Kasumi-1 (cell line): ENCODE data around the gene GLRX2.

ENCODE experiments used
- DNase-seq, 2 experiments: peaks; one replicate each; lab custom pipeline; 2025; lab: John Stamatoyannopoulos, UW

Gene GLRX2

DNA sequence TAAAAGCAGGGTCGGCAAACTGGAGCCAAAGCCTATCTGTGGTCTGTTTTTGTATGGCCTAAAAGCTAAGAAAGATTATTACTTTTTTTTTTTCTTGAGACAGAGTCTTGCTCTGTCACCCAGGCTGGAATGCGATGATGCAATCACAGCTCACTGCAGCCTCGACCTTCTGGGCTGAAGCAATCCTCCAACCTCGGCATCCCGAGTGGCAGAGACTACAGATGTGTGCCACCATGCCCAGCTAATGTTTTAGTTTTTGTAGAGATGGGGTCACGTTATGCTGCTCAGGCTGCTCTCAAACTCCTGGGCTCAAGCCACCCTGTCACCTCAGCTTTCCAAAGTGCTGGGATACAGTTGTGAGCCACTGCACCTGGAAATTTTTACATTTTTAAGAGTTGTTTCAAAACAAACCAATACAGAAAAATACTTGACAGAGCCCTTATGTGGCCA, 6.5 kb upstream of the GLRX2 start:
- peak in 1 of 2 experiments; percentile 3 for DNase-seq

DNA sequence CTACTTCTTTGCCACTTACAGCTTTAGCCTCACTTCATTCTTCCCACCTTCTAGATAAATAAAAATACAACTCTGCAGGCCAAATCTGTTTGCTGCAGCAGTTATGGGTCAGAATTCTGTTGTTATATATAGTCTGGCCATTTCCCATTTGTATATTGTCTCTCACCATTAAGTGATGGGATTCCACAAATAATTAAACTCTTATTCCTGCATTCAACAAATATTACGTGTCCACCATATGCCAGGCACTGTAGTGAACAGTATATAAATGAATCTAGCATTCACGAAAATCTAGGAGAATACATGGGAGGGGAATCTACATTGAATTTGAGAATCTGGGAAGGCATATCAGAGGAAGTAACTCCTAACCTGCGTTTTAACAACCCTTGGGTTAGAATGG, 5.7 kb upstream of the GLRX2 start:
- no peak for DNase-seq

DNA sequence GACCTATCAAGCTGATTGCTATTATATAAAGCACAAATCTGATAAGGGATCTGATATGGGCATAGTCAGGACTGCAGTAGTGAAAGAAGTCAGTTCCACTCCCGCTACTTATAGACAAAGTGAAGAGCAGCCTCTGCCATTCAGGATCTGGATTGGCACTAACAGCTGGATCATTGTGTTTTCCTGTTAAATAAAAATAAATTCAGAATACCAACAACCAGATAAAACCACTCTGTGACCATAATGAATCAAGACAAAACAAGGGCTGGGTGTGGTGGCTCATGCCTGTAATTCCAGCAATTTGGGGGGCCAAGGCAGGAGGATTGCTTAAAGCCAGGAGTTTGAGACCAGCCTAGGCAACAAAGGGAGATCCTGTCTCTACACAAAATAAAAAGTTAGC, 5.0 kb upstream of the GLRX2 start:
- no peak for DNase-seq

DNA sequence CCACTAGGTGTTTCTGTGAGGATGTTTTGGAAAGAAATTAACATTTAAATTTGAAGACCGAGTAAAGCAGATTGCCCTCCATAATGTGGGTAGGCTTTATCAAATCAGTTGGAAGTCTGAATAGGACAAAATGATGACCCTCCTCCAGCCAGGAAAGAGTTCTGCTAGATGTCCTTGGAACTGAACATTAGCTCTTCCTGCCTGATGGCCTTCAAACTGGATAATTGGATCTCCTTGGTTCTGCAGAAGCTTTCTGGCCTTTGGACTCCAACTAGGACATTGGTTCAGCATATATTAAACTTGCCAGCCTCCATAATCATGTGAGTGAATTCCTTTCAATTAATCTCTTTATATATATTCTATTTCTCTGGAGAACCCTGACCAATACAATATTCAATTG, 4.4 kb upstream of the GLRX2 start:
- no peak for DNase-seq

DNA sequence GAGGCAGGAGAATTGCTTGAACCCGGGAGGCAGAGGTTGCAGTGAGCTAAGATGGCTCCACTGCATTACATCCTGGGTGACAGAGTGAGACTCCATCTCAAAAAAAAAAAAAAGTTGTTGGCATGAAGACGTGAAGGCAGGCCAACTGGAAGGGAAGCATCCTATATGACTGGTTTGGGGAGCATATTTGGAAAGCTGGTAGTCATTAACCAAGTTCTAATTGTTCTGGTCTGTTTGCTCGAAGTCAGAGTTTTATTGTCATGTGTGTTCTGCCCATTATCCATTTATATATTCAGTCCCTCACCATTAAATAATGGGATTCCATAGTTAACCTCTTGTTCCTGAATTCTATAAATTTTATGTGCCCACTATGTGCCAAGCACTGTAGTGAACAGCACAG, 3.3 kb upstream of the GLRX2 start:
- no peak for DNase-seq

DNA sequence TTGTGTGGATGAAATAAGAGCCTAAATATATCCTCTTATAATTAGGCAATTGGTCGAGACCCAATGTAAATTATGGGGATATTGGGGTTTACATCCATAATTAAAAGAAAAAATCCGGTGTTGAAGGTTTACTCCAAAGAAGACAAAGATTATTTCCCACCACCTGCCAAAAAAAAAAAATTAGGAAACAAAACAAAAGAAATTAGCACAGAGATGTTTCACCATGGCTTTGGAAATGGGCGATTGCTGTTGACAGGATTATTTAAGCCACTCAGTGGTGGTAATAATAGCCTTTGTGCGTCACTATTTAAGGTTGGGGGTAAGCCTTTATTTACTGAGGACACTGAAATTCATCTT, 585 bp upstream of the GLRX2 start:
- no peak for DNase-seq

DNA sequence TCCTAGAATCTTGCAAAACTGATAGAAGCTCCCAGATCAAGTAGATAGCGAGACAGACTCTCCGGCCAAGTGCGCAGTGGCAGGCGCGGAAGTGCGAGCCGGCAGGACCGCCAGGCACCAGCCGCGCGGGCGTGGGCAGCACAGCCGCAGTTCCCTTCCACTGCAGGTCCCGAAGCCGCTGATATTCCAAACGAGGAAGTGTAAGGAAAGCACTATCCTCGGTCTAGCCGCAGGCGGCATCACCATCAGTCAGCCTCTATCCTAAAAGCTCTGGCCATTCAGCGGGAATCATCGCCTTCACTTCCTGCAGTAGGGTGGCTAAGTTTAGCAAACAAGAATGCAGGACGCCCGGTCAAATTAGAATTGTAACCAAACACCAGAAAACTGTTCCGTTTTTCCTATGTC, 710 bp downstream of the GLRX2 start:
- peak; percentile 42 to 53 for DNase-seq

DNA sequence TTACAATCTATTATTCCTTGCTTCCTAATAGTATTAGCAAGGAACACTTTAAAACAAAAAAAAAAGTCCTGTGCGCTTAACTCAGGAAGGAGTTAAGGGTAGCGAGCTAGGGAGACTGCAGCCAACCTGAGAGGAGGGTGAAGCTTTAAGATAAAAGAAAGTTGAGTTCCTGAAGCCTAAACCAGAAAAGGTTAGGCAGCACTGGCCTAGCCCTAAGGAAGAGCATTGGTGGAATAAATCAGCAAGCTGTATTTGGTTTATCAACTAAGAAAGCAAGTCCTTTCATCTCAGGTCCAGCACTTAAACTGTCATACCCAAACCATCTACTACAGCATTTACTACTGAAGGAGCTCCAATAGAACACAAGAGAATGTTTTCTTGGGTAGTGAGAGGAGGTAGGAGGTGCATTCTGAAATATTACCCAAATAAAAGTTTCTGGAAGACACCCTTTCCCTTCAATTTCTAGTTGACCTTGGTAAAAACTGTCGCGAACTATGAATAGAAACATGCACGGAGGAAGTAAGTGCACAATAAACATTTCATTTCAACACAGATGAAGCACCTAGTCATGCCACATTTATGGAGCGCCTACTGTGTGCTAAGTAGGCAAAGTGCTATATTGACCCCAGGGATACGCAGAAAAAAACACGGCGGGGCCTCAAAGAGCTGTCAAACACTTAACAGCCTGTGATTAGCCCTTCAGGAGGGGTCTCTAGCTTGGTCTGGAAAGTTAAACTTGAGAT, 1.3 kb downstream of the GLRX2 start:
- DNase-seq, result peak in 1 of 2 experiments; percentile 16

DNA sequence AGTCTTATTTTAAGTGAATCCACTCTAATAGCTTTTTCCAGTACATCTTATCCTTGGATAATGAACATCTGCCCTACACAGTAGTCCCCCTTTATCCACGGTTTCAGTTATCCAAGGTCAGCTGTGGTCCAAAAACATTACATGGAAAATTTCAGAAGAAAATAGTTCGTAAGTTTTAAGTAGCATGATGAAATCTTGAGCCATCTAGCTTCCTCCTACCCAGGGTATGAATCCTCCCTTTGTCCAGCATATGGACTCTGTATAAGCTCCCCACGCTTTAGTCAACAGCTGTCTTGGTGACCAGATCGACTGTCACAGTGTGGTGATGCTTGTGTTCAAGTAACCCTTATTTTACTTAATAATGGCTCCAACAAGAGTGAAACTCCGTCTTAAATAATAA, 2.6 kb downstream of the GLRX2 start:
- DNase-seq, result no peak

DNA sequence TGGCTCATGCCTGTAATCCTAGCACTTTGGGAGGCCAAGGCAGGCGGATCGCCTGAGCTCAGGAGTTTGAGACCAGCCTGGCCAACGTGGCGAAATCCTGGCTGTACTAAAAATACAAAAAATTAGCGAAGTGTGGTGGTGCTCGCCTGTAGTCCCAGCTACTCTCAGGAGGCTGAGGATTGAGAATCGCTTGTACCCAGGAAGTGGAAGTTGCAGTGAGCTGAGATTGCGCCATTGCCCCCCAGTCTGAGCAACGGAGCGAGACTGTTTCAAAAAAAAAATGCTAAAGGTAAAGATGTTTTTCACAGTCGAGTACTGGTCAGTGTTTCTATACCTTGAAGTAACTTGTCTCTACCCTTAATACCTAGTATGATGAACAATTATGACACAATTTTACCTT, 11.1 kb downstream of the GLRX2 start:
- no peak for DNase-seq

DNA sequence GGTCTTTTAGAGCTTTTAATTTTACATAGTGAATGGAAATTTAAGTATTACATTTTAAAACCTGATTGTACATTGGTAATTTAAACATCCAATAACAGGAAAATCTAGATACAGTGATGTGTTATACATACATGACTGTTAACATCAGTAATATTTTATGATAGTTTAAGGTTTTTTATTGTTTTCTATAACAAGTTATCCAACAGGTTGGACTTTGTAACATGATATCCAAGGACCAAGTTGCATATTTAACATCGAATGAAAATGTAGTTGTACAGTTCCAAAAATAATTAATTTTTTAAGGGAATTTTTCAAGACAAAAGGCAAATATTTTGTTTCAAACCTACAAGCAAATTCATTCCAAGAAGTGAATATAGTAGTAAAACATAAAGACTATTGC, 14.3 kb downstream of the GLRX2 start:
- DNase-seq, result no peak

DNA sequence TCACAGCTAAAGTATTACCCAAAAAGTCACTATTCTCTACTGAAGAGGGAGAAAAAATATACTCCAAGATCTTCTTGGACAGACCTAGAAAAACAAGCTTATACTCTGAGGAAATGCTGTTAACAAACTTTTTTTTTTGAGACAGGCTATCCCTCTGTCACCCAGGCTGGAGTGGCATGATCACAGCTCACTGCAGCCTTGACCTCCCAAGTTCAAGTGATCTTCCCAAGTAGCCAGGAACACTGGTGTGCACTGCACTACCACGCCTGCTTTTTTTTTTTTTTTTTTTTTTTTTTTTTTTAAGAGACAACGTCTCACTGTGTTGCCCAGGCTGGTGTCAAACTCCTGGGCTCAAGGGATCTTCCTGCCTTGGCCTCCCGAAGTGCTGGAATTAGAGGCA, 17.3 kb downstream of the GLRX2 start:
- DNase-seq, result no peak

DNA sequence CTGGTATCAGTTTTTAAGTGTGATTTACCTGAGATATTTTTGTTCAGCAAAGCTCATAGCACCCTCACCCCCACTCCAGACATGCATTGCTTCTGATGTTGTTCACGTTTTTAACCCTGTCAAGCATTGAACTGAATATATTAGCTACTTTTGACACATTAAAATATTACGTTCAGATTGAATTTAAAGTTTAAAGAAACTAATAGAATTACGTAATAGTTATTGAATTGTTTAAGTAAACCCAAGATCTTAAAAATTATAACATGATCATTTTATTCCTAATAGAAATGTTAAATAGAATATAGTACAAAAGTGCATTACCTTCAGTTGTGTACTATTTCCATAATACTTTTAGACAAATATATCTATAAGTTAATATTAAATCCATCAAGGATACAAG, 18.9 kb downstream of the GLRX2 start:
- DNase-seq, result no peak

DNA sequence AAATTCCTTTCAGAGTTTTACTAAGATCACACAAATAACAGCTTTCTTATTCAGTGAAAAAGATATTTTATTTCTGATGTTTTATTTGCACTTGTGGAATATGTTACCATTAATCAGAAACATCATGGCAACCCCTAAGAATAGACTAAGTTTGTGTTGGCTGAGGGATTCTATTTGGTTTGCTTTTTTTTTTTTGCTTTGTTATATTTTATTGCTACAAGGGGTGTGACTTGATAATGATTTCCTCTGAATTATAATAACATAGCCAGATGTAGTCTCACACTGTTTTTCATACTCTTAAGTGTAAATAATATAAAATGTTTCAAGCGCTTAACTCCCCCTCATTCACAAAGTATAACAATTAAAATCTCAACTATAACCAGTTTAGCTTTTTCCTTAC, 20.0 kb downstream of the GLRX2 start:
- DNase-seq, result no peak

DNA sequence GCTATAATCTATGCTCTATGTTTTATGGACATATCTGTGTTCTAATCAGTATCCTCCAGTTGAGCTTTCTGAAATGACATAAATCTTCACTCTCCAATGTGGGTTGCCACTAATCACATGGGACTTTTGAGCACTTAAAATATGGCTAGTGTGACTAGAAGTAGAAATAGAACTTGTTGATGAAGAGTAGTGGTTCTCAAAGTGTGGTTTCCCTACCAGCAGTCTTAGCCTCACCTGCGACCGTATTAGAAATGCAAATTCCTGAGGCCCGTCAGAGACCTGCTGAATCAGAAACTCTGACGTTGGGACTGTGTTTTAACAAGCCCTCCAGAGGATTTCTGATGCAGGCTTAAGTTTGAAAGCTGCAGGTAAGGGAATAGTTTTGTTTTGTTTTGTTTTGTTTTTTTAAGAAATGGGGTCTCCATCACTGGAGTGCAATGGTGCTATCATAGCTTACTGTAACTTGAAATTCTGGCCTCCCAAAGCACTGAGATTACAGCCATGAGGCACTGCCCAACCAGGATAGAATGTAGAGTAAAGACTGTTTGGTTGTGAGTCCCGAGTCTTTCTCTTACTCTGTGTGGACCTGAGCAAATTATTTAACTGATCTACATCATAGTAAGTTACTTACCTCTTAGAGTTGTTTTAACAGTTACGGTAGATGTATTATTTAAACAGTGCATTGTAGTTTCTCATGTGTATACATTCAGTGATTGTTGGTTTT, 21.7 kb downstream of the GLRX2 start:
- no peak for DNase-seq

DNA sequence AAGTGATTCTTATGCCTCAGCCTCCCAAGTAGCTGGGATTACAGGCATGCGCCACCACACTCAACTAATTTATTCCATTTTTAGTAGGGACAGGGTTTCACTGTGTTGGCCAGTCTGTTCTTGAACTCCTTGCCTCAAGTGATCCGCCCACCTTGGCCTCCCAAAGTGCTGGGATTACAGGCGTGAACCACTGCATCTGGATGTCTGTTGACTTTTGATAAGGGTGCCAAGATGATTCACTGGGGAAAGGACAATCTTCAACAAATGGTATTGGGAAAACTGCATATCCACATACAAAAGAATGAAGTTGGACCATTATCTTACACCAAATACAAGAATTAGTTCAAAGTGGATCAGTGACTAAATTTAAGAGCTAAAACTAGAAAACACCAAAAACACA, 26.0 kb downstream of the GLRX2 start:
- no peak for DNase-seq

DNA sequence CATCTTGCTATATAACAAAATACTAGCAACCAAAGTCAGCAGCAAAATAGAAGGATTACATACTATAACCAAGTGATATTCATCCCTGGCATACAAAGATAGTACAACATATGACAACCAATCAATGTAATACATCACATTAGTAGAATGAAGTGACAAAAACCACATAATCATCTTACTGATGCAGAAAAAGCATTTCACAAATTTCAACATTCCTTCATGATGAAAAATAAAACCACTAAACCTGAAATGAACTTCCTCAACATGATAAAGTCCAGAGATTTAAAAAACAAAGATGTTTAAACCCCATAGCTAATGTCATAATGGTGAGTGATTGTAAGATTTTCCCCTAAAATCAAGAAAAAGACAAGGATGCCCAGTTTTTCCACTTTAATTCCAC, 27.2 kb downstream of the GLRX2 start:
- DNase-seq, result no peak

DNA sequence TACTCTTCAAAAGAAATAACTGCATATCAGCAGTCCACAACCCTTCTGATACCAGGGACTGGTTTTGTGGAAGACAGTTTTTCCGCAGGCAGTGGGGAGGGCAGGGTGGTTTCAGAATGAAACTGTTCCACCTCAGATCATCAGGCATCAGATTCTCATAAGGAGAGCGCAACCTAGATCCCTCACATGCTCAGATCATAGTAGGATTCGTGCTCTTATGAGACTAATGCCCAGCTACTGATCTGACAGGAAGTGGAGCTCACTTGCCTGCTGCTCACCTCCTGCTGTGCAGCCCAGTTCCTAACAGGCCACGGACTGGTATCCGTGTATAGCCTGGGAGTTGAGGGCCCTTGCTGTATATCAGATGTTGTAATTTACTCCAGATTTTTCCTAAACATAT, 34.3 kb downstream of the GLRX2 start:
- DNase-seq, result peak; percentile 20 to 44

DNA sequence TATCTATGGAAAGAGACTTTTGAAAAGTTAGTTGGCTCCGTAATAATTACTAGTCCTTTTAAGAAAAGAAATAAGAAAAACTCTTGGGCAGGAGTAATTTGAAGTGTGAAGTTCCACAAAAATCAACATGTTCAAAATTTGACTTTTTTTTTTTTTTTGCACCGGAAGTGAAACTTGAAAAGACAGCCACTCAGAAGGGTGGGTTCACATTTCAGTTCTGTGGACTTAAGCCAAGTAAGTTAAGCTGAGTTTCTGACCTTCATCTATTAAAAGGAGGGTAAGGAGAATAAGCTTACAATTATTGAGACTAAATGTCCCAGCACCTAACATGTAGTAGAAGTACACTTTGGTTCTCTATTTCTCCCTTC, 34.8 kb downstream of the GLRX2 start:
- DNase-seq, result peak in 1 of 2 experiments; percentile 35

DNA sequence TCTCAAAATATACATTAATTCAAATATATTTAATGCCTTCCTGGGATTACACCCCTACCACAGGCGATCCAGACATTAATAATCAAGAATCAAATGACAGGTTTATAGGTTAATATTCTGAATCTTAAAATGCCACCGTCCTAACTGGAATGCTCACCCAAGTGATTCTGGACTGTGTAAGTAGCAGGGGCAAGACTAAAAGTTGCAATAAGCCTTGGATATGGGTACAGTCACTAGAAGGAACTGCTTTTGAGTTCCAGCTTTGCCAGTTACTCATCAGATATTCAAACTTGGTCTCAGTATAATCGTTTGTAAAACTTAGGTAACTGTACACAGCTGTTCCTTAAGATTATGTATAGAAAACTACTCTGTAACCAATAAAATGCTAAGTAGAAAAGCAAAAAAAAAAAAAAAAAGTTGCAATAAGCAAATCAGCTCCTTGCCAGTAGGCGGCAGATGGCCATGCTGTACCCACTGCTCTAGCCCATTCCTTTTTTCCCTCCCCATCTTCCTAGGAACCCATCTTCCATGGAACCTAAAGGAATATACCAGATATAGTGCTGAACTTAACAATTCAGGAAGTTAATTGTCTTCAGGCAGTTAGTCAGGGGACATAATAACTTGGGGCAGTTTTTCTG, 35.3 kb downstream of the GLRX2 start:
- DNase-seq, result peak; percentile 36 to 39

DNA sequence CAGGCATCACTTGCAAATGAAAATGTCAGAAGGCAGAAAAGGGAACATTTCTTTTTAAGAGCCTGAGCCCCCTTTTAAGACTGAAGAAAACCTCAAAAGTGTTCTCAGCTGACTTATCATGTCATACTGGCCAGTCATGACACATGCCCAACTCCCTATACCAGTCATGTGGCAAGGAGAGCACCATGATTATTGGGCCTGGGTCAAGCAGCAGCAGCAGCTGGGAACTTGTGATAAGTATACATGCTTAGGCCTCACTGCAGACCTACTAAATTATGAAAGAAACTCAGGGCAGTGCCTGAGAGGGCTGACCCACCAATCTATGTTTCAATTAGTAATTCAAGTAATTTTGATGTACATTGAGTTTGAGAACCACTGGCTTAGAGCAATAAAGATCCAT, 37.2 kb downstream of the GLRX2 start:
- no peak for DNase-seq

DNA sequence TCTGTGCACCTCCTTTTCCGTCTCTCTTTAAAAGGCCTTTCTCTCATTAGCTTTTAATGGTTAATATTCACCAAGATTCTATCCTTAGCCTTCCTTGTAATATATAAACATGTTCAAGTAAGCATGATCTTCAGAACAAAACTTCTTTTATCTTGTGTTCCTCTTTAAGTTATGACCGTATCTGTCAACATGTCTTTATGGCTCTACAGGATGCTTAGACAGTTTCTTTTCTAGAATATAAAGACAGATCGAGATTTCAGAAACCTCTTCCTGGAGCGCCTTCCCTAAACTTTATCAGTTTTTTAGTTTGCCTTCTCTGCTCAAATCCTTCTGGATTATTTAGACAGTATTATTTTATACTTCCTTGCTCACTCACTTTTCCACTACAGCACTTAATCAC, 38.6 kb downstream of the GLRX2 start:
- DNase-seq, result no peak

DNA sequence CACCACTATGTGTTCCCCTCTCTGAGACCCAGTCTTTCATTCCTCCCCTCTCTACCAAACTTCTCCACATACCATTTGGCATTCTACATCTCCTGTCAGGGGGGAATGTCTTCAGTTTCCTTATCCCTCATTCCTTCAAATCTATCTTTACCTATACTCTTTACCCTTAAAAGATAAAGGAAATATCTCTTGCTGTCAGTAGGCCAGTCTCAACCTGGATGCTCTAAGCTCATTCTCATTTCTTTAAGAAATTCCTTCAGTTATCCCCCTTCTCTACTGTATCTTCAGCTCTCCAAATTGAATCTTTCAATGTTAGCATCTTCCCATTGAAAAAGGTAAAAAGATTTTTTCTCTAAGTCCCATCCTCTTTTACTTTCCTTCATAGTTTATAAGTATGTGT, 39.3 kb downstream of the GLRX2 start:
- DNase-seq, result no peak
